H1 (cell line): ENCODE measurements around the gene AIF1. TPM values are rescaled to one million over a fixed set of nuclear protein-coding genes. Genes with fewer than 3 reads are reported as not detected.

Experiments
- ASH2L ChIP-seq: fragments of 200-600, 300-600 bp; sonication (generic); IDR thresholded peaks from one replicate; pipeline ENCODE4 v1.7.1; 2017; ENCODE audit warnings: low read length
- BACH1 ChIP-seq: IDR thresholded peaks from 2 replicates; pipeline ENCODE4 v1.6.1; 2012; ENCODE audit warnings: low read length, improper control_type of control experiment
- BRCA1 ChIP-seq: IDR thresholded peaks from 2 replicates; pipeline ENCODE4 v1.6.1; 2012; ENCODE audit warnings: low read depth, low read length, improper control_type of control experiment
- EP300 ChIP-seq, 2 experiments: IDR thresholded peaks; 1 replicate in 1 of 2; 2 replicates in 1 of 2; pipeline ENCODE4 v1.6.1; 2011 to 2012; ENCODE audit warnings: low read depth in 2 of 2, low read length in 2 of 2, mild to moderate bottlenecking in 2 of 2, borderline replicate concordance in 1 of 2, inconsistent platforms in 1 of 2, moderate library complexity in 1 of 2
- KDM1A ChIP-seq: fragments of 200-600, 300-600 bp; sonication (generic); IDR thresholded peaks from 2 replicates; pipeline ENCODE4 v1.7.1; 2016; ENCODE audit warnings: mild to moderate bottlenecking, low read length, borderline replicate concordance
- KDM4A ChIP-seq: IDR thresholded peaks from one replicate; pipeline ENCODE4 v1.7.1; 2012; ENCODE audit warnings: low read depth, mild to moderate bottlenecking, moderate library complexity, low read length, inconsistent platforms; ENCODE audit not compliant: severe bottlenecking
- SUZ12 ChIP-seq: fragments of 200-600 bp; sonication (generic); IDR thresholded peaks from 2 replicates; pipeline ENCODE4 v1.6.1; 2012; ENCODE audit warnings: mild to moderate bottlenecking, inconsistent platforms, low read length, moderate library complexity, mixed read lengths
- YY1 ChIP-seq: IDR thresholded peaks from 2 replicates; pipeline ENCODE4 v1.6.1; 2011; ENCODE audit warnings: low read depth, mild to moderate bottlenecking, low read length
- polyA plus RNA-seq, 7 experiments: library from polyadenylated mRNA; depleted of rRNA in 3 of 7; stranded (reverse) in 5 of 7; unstranded in 2 of 7; fragments of >200 nt in 5 of 7; fragments of 200-250 nt in 2 of 7; gene quantifications; 1 replicate in 5 of 7; 2 replicates in 1 of 7; 4 replicates in 1 of 7; pipeline versions ENCODE4 v1.2.1 to v1.2.3, GENCODE V29; 2011 to 2013; ENCODE audit warnings: missing spikeins in 2 of 7, mixed read lengths in 2 of 7
- total RNA-seq: library from RNA; stranded (reverse); fragmentation: NEBNext Ultra II Directional; extraction: Animal tissue kit (Norgen Biotek cat#: 25700); gene quantifications from 2 replicates; pipeline ENCODE4 v1.2.1, GENCODE V29; 2021
- TF ChIP-seq, protein P1 (sequence below): fragments of 300-600 bp; sonication (generic); IDR thresholded peaks from 2 replicates; pipeline ENCODE4 v1.7.1; 2012; ENCODE audit warnings: low read length, moderate library complexity, mild to moderate bottlenecking, inconsistent platforms; ENCODE audit not compliant: insufficient replicate concordance
- TF ChIP-seq, protein P2 (sequence below): IDR thresholded peaks from 2 replicates; pipeline ENCODE4 v1.6.1; 2012; ENCODE audit warnings: low read length, inconsistent platforms

The AIF1 gene
- total and polyA plus RNA-seq, 2 of the 8 experiments (the other 6 are each of a cell fraction or from before 2014, with no cell fraction given): 6.3 to 9.8 TPM

DNA sequence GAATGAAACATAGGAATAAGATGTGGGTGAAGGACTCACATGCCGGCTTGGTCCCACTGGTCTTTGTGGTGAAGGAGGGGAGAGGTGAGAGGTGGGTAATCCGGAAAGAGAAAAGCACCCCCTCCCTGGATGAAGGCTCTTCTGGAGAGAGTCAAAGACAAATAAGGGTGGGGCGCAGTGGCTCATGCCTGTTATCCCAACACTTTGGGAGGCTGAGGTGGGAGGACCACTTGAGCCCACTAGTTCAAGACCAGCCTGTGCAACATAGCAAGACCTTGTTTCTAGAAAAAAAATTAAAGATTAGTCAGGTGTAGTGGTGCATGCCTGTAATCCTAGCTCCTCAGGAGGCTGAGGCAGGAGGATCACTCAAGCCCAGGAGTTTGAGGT is 35.9 kb upstream of the AIF1 start (continued):
- TF ChIP-seq, protein P1, sequence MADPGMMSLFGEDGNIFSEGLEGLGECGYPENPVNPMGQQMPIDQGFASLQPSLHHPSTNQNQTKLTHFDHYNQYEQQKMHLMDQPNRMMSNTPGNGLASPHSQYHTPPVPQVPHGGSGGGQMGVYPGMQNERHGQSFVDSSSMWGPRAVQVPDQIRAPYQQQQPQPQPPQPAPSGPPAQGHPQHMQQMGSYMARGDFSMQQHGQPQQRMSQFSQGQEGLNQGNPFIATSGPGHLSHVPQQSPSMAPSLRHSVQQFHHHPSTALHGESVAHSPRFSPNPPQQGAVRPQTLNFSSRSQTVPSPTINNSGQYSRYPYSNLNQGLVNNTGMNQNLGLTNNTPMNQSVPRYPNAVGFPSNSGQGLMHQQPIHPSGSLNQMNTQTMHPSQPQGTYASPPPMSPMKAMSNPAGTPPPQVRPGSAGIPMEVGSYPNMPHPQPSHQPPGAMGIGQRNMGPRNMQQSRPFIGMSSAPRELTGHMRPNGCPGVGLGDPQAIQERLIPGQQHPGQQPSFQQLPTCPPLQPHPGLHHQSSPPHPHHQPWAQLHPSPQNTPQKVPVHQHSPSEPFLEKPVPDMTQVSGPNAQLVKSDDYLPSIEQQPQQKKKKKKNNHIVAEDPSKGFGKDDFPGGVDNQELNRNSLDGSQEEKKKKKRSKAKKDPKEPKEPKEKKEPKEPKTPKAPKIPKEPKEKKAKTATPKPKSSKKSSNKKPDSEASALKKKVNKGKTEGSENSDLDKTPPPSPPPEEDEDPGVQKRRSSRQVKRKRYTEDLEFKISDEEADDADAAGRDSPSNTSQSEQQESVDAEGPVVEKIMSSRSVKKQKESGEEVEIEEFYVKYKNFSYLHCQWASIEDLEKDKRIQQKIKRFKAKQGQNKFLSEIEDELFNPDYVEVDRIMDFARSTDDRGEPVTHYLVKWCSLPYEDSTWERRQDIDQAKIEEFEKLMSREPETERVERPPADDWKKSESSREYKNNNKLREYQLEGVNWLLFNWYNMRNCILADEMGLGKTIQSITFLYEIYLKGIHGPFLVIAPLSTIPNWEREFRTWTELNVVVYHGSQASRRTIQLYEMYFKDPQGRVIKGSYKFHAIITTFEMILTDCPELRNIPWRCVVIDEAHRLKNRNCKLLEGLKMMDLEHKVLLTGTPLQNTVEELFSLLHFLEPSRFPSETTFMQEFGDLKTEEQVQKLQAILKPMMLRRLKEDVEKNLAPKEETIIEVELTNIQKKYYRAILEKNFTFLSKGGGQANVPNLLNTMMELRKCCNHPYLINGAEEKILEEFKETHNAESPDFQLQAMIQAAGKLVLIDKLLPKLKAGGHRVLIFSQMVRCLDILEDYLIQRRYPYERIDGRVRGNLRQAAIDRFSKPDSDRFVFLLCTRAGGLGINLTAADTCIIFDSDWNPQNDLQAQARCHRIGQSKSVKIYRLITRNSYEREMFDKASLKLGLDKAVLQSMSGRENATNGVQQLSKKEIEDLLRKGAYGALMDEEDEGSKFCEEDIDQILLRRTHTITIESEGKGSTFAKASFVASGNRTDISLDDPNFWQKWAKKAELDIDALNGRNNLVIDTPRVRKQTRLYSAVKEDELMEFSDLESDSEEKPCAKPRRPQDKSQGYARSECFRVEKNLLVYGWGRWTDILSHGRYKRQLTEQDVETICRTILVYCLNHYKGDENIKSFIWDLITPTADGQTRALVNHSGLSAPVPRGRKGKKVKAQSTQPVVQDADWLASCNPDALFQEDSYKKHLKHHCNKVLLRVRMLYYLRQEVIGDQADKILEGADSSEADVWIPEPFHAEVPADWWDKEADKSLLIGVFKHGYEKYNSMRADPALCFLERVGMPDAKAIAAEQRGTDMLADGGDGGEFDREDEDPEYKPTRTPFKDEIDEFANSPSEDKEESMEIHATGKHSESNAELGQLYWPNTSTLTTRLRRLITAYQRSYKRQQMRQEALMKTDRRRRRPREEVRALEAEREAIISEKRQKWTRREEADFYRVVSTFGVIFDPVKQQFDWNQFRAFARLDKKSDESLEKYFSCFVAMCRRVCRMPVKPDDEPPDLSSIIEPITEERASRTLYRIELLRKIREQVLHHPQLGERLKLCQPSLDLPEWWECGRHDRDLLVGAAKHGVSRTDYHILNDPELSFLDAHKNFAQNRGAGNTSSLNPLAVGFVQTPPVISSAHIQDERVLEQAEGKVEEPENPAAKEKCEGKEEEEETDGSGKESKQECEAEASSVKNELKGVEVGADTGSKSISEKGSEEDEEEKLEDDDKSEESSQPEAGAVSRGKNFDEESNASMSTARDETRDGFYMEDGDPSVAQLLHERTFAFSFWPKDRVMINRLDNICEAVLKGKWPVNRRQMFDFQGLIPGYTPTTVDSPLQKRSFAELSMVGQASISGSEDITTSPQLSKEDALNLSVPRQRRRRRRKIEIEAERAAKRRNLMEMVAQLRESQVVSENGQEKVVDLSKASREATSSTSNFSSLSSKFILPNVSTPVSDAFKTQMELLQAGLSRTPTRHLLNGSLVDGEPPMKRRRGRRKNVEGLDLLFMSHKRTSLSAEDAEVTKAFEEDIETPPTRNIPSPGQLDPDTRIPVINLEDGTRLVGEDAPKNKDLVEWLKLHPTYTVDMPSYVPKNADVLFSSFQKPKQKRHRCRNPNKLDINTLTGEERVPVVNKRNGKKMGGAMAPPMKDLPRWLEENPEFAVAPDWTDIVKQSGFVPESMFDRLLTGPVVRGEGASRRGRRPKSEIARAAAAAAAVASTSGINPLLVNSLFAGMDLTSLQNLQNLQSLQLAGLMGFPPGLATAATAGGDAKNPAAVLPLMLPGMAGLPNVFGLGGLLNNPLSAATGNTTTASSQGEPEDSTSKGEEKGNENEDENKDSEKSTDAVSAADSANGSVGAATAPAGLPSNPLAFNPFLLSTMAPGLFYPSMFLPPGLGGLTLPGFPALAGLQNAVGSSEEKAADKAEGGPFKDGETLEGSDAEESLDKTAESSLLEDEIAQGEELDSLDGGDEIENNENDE: no peak
- TF ChIP-seq KDM4A (no peak), EP300 (IDR thresholded peaks at IDR 0.05; ENCODE audit: borderline replicate concordance in 1 of 2, low read depth in 2 of 2, low read length in 2 of 2) (no peak), KDM1A (no peak), YY1 (no peak), BRCA1 (no peak), BACH1 (no peak), ASH2L (no peak), SUZ12 (no peak)
- TF ChIP-seq, protein P2, sequence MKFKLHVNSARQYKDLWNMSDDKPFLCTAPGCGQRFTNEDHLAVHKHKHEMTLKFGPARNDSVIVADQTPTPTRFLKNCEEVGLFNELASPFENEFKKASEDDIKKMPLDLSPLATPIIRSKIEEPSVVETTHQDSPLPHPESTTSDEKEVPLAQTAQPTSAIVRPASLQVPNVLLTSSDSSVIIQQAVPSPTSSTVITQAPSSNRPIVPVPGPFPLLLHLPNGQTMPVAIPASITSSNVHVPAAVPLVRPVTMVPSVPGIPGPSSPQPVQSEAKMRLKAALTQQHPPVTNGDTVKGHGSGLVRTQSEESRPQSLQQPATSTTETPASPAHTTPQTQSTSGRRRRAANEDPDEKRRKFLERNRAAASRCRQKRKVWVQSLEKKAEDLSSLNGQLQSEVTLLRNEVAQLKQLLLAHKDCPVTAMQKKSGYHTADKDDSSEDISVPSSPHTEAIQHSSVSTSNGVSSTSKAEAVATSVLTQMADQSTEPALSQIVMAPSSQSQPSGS: no peak
